IMR-90 (cell line): Measurements from ENCODE around the gene ELAVL1.

ENCODE experiments used
- CEBPB ChIP-seq: IDR thresholded peaks from 2 replicates; pipeline ENCODE4 v1.6.1; 2012; ENCODE audit warnings: low read depth, low read length, improper control_type of control experiment
- POLR2A ChIP-seq: IDR thresholded peaks from 2 replicates; pipeline ENCODE4 v1.6.1; 2012; ENCODE audit warnings: mild to moderate bottlenecking, low read depth, low read length
- RAD21 ChIP-seq: IDR thresholded peaks from 2 replicates; pipeline ENCODE4 v1.6.1; 2012; ENCODE audit warnings: low read length, improper control_type of control experiment
- RFX5 ChIP-seq: IDR thresholded peaks from 2 replicates; pipeline ENCODE4 v1.8.0; 2012; ENCODE audit warnings: low read depth, mild to moderate bottlenecking, low read length, moderate library complexity
- TF ChIP-seq, protein P1 (sequence below): conservative IDR thresholded peaks from 2 replicates; pipeline ENCODE4 v1.5.1; 2012; ENCODE audit warnings: mild to moderate bottlenecking, low read depth, low read length, improper control_type of control experiment

DNA sequence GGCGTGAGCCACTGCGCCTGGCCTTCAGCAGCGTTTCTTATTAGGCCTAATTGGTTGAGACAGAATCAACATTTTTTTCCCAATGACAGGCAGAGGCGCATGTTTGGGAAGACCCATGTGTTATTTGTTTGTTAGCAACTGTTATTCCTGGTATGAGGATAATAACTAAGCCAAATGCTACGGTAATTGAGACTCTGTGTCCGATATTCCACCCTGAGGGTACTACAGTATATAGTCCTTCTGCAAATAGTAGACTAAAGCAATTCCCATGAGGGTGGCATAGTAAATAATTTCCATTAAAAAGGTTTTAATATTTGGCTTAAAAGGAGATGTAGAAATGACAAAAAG is 28.7 kb upstream of the ELAVL1 start:
- TF ChIP-seq, protein P1, sequence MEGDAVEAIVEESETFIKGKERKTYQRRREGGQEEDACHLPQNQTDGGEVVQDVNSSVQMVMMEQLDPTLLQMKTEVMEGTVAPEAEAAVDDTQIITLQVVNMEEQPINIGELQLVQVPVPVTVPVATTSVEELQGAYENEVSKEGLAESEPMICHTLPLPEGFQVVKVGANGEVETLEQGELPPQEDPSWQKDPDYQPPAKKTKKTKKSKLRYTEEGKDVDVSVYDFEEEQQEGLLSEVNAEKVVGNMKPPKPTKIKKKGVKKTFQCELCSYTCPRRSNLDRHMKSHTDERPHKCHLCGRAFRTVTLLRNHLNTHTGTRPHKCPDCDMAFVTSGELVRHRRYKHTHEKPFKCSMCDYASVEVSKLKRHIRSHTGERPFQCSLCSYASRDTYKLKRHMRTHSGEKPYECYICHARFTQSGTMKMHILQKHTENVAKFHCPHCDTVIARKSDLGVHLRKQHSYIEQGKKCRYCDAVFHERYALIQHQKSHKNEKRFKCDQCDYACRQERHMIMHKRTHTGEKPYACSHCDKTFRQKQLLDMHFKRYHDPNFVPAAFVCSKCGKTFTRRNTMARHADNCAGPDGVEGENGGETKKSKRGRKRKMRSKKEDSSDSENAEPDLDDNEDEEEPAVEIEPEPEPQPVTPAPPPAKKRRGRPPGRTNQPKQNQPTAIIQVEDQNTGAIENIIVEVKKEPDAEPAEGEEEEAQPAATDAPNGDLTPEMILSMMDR = no peak
- TF ChIP-seq POLR2A = no peak
- no peak for TF ChIP-seq CEBPB
- no peak for TF ChIP-seq RFX5
- no peak for TF ChIP-seq RAD21
